LoVo (cell line): Measurements from ENCODE around the gene ARHGAP15.
A peak's percentile ranks its signal among the peaks of the same experiment; 100 is the strongest.

Experiments
- DNase-seq: peaks from one replicate; pipeline ENCODE4 v3.0.0-alpha.2; 2016; ENCODE audit warnings: low spot score

Gene ARHGAP15

GRCh38 chr2:143399631-143400069, 270.4 kb downstream of the ARHGAP15 start:
- no peak for DNase-seq

- DNase-seq, result no peak
Observed at GRCh38 chr2:143401861-143402260, 272.6 kb downstream of the ARHGAP15 start.

- no peak for DNase-seq
Observed at GRCh38 chr2:143402451-143402850, 273.2 kb downstream of the ARHGAP15 start.

GRCh38 chr2:143410082-143410897, 281.1 kb downstream of the ARHGAP15 start:
- DNase-seq, result no peak

- no peak for DNase-seq
Observed at GRCh38 chr2:143415571-143415970, 286.4 kb downstream of the ARHGAP15 start.

GRCh38 chr2:143417428-143417827, 288.2 kb downstream of the ARHGAP15 start:
- no peak for DNase-seq

- no peak for DNase-seq
Observed at GRCh38 chr2:143420313-143420712, 291.1 kb downstream of the ARHGAP15 start.

- no peak for DNase-seq
Observed at GRCh38 chr2:143422681-143423080, 293.5 kb downstream of the ARHGAP15 start.

- no peak for DNase-seq
Observed at GRCh38 chr2:143425896-143426295, 296.7 kb downstream of the ARHGAP15 start.

GRCh38 chr2:143426296-143426695, 297.1 kb downstream of the ARHGAP15 start:
- no peak for DNase-seq

GRCh38 chr2:143428700-143429099, 299.5 kb downstream of the ARHGAP15 start:
- DNase-seq, result no peak

- no peak for DNase-seq
Observed at GRCh38 chr2:143429932-143430679, 300.9 kb downstream of the ARHGAP15 start.

GRCh38 chr2:143431316-143431715, 302.1 kb downstream of the ARHGAP15 start:
- DNase-seq, result no peak

- no peak for DNase-seq
Observed at GRCh38 chr2:143433251-143433650, 304.0 kb downstream of the ARHGAP15 start.

- DNase-seq, result no peak
Observed at GRCh38 chr2:143433840-143434239, 304.6 kb downstream of the ARHGAP15 start.

GRCh38 chr2:143434445-143434844, 305.2 kb downstream of the ARHGAP15 start:
- no peak for DNase-seq

- DNase-seq, result no peak
Observed at GRCh38 chr2:143435131-143435530, 305.9 kb downstream of the ARHGAP15 start.

- no peak for DNase-seq
Observed at GRCh38 chr2:143436951-143437350, 307.7 kb downstream of the ARHGAP15 start.

- no peak for DNase-seq
Observed at GRCh38 chr2:143440411-143441012, 311.3 kb downstream of the ARHGAP15 start.

GRCh38 chr2:143442193-143442592, 313.0 kb downstream of the ARHGAP15 start:
- no peak for DNase-seq

GRCh38 chr2:143451642-143452281, 322.5 kb downstream of the ARHGAP15 start:
- peak; percentile 7 for DNase-seq

GRCh38 chr2:143452817-143453451, 323.7 kb downstream of the ARHGAP15 start:
- no peak for DNase-seq
